Uterus (tissue), 2 donors: ENCODE data around the gene WDR77.

ENCODE experiments used
- POLR2A ChIP-seq, 2 donors: fragments of 450-650 bp; IDR thresholded peaks; one replicate each; pipeline ENCODE4 v1.6.1; 2016; ENCODE audit warnings: antibody characterized with exemption in 2 of 2, mild to moderate bottlenecking in 1 of 2, moderate library complexity in 1 of 2
- TF ChIP-seq, protein P1 (sequence below), 4 experiments: fragments of 200-600 bp in 2 of 4; fragments of 450-650 bp in 2 of 4; sonication (generic) in 2 of 4; IDR thresholded peaks; one replicate each; pipeline ENCODE4 v1.5.1; 2016 to 2019; ENCODE audit warnings: antibody characterized with exemption in 4 of 4, mild to moderate bottlenecking in 2 of 4, moderate library complexity in 1 of 4

DNA sequence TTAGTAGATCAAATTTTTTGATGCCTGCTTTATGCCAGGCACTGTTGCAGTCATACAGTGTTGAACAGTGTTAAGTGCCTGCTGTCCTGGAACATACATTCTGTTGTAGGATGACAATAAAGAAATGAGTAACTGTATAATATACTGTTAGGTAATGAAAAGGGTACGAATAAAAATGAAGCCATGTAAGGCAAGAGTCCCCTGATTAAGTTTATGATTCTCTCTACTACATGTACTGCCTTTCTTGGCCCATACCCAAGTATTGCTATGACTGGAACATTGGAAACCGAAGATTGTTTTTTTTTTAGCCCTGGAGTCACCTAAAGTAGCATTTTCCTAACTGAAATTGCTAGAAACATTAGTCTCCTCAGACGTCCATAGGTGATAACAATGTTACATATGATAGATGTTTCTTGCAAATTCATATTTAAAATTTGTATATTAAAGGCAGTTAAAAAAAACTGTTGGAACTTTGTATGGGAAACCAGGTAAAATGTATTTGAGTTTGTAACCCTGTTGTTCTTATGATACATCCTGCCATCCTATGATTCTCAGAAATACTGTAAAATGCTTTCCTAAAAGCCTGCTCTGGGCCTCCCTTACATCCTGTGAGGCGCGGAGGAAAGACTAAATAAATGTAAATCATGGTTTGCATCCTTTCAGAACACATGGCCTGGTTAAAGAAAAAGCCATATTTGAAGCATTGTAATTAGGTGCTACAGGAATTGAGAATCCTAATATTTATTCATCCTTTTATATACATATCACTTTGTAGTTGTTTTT lies 6.0 kb upstream of the WDR77 start:
- TF ChIP-seq, protein P1, sequence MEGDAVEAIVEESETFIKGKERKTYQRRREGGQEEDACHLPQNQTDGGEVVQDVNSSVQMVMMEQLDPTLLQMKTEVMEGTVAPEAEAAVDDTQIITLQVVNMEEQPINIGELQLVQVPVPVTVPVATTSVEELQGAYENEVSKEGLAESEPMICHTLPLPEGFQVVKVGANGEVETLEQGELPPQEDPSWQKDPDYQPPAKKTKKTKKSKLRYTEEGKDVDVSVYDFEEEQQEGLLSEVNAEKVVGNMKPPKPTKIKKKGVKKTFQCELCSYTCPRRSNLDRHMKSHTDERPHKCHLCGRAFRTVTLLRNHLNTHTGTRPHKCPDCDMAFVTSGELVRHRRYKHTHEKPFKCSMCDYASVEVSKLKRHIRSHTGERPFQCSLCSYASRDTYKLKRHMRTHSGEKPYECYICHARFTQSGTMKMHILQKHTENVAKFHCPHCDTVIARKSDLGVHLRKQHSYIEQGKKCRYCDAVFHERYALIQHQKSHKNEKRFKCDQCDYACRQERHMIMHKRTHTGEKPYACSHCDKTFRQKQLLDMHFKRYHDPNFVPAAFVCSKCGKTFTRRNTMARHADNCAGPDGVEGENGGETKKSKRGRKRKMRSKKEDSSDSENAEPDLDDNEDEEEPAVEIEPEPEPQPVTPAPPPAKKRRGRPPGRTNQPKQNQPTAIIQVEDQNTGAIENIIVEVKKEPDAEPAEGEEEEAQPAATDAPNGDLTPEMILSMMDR (IDR thresholded peaks at IDR 0.05) = no peak
- no peak for TF ChIP-seq POLR2A (IDR thresholded peaks at IDR 0.05)
